GM12801 (cell line): ENCODE results near the gene ECHDC3.

Source experiments
- CTCF ChIP-seq: IDR thresholded peaks from one replicate; pipeline ENCODE4 v1.5.1; 2011; ENCODE audit warnings: control low read depth; ENCODE audit not compliant: insufficient read length; ENCODE audit errors: extremely low read depth

Gene ECHDC3

GRCh38 chr10:11762706-11763500, 20.7 kb downstream of the ECHDC3 start:
- TF ChIP-seq CTCF: no peak

- no peak for TF ChIP-seq CTCF
These were observed 21.3 kb downstream of the ECHDC3 start for GRCh38 chr10:11763501-11763861.

GRCh38 chr10:11765141-11765540, 23.0 kb downstream of the ECHDC3 start:
- TF ChIP-seq CTCF: no peak

GRCh38 chr10:11772575-11773288, 30.6 kb downstream of the ECHDC3 start:
- TF ChIP-seq CTCF: no peak

GRCh38 chr10:11773761-11774441, 31.7 kb downstream of the ECHDC3 start:
- TF ChIP-seq CTCF: no peak

GRCh38 chr10:11775412-11775811, 33.2 kb downstream of the ECHDC3 start:
- TF ChIP-seq CTCF: no peak

GRCh38 chr10:11776080-11776479, 33.9 kb downstream of the ECHDC3 start:
- TF ChIP-seq CTCF: no peak
